BLaER1 treated with 17β-estradiol and CSF1 and Interleukin-3, amounts not matched to agents 10 nM and 100 nM (cell line): ENCODE measurements around the gene SMARCA2.

ENCODE experiments used
- H3K27ac ChIP-seq, 11 experiments: shearing (Covaris generic); formaldehyde crosslinking; 2 replicates each; pipeline ENCODE4 v1.8.1; 2022
- H3K27me3 ChIP-seq, 11 experiments: shearing (Covaris generic); formaldehyde crosslinking; 2 replicates each; pipeline ENCODE4 v1.8.1; 2022
- H3K36me3 ChIP-seq, 11 experiments: shearing (Covaris generic); formaldehyde crosslinking; 2 replicates each; pipeline ENCODE4 v1.8.1; 2022
- H3K4me1 ChIP-seq, 10 experiments: shearing (Covaris generic); formaldehyde crosslinking; 2 replicates each; pipeline ENCODE4 v1.8.1; 2022
- H3K4me2 ChIP-seq, 11 experiments: shearing (Covaris generic); formaldehyde crosslinking; 2 replicates each; pipeline ENCODE4 v1.8.1; 2022
- H3K4me3 ChIP-seq, 10 experiments: shearing (Covaris generic); formaldehyde crosslinking; 2 replicates each; pipeline ENCODE4 v1.8.1; 2022
- H3K9ac ChIP-seq, 11 experiments: shearing (Covaris generic); formaldehyde crosslinking; 2 replicates each; pipeline ENCODE4 v1.8.1; 2022
- H3K9me3 ChIP-seq, 11 experiments: shearing (Covaris generic); formaldehyde crosslinking; replicated peaks in 1 of 11; 2 replicates each; pipeline ENCODE4 v1.8.1; 2022
- H4K20me1 ChIP-seq, 11 experiments: shearing (Covaris generic); formaldehyde crosslinking; 2 replicates each; pipeline ENCODE4 v1.8.1; 2022
- Cebpa-rat ChIP-seq, 11 experiments: shearing (Covaris generic); IDR thresholded peaks; 2 replicates each; pipeline ENCODE4 v1.8.1; 2022

The SMARCA2 gene

GRCh38 chr9:2241461-2241835 is 226.3 kb downstream of the SMARCA2 start:
- Histone ChIP-seq H3K36me3 (0 out of 22 replicates have a peak, but pooled peaks cover 0 to 4% (median 0%) of the 10 kb centered on the region in 11 experiments), H3K4me2 (peak overlapping the region; percentile 76 to 96 (median 92)), H3K4me1 (peaks cover 9 to 41% (median 31%) of the 10 kb centered on the region in 10 experiments; a peak in 19 of 20 replicates), H4K20me1 (no peaks in the 10 kb centered on the region), H3K27me3 (no peaks in the 10 kb centered on the region), H3K27ac (peak overlapping the region in 7 of 11 experiments; percentile 88 to 93 (median 90); a peak in 13 of 22 replicates), H3K9me3 (peaks cover 6 to 38% (median 25%) of the 10 kb centered on the region in 11 experiments; a peak in 21 of 22 replicates), H3K4me3 (peak overlapping the region in 8 of 10 experiments; percentile 56 to 70 (median 60); a peak in 8 of 20 replicates), H3K9ac (peak overlapping the region in 8 of 11 experiments; percentile 74 to 87 (median 84); a peak in 14 of 22 replicates)
- no peak for TF ChIP-seq Cebpa-rat (IDR thresholded peaks at IDR 0.05)

DNA sequence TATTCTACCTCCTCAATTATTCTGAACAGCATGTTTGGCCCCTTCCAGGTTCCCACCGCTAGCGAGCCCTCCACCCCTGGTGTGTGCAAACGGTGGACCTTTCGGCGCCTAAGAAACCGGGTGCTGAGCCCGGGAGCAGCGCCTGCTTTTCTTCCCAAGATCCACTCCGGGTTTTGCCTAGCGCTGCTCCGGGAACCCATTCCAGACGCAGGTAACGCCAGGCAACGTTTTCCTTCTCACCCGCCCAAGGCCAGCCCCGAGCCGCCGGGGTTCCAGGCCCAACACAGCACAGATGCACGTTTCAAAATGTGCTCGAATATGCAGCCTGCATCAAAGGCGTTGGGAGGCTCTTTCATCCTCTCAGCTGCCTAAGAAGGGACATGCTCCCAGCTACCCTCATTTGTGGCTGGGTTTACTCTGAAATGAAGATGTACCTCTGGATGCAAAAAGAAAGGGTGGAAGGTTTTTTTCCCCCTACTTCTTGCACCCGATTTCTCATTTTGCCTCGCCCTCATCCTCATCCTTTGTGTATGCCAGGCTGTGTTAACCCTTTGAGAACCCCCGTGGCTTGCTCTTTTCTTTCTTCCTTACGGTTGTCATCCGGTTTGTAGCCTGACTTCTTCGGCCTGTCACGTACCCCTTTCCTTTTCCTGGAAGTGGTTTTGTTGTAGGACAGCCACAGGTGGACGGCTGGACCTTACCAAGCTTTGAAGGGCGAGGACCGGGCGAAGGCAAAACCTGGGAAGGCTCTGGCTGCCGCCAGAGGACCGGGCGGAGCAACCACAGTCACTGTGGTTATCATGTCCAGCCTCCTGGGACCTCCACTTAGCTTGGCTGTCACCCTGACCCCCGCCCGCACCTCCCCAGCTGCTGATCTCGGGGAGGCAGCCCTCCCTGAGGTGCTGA is 226.9 kb downstream of the SMARCA2 start:
- Histone ChIP-seq H4K20me1 (no peaks in the 10 kb centered on the region), H3K4me3 (peak overlapping the region; percentile 53 to 70 (median 60)), H3K9ac (peak overlapping the region; percentile 68 to 87 (median 80)), H3K27me3 (no peaks in the 10 kb centered on the region), H3K4me1 (peaks cover 9 to 41% (median 31%) of the 10 kb centered on the region in 10 experiments; a peak in 19 of 20 replicates), H3K27ac (peak overlapping the region in 10 of 11 experiments; percentile 56 to 93 (median 90); a peak in 19 of 22 replicates), H3K9me3 (peaks cover 6 to 44% (median 29%) of the 10 kb centered on the region in 11 experiments; a peak in 21 of 22 replicates), H3K4me2 (peak overlapping the region; percentile 76 to 96 (median 92)), H3K36me3 (0 out of 22 replicates have a peak, but pooled peaks cover 0 to 4% (median 0%) of the 10 kb centered on the region in 11 experiments)
- TF ChIP-seq Cebpa-rat (IDR thresholded peaks at IDR 0.05) = no peak

- Histone ChIP-seq H3K4me2 (peak overlapping the region; percentile 76 to 96 (median 92)), H3K4me1 (peaks cover 9 to 41% (median 31%) of the 10 kb centered on the region in 10 experiments; a peak in 19 of 20 replicates), H3K9ac (peak overlapping the region in 10 of 11 experiments; percentile 72 to 87 (median 82); a peak in 20 of 22 replicates), H3K27ac (peak overlapping the region in 10 of 11 experiments; percentile 56 to 93 (median 90); a peak in 18 of 22 replicates), H3K9me3 (peaks cover 6 to 48% (median 32%) of the 10 kb centered on the region in 11 experiments; a peak in 21 of 22 replicates), H3K4me3 (peak overlapping the region; percentile 53 to 70 (median 60)), H3K27me3 (no peaks in the 10 kb centered on the region), H4K20me1 (no peaks in the 10 kb centered on the region), H3K36me3 (0 out of 22 replicates have a peak, but pooled peaks cover 0 to 4% (median 0%) of the 10 kb centered on the region in 11 experiments)
- TF ChIP-seq Cebpa-rat (IDR thresholded peaks at IDR 0.05) = no peak
These were observed 227.7 kb downstream of the SMARCA2 start for GRCh38 chr9:2242831-2243330.
